ENCODE results near the gene KRT33A. TPM values are rescaled to one million over a fixed set of nuclear protein-coding genes. Genes with fewer than 3 reads are reported as not detected.

The KRT33A gene
- total and polyA plus RNA-seq, 2 experiments from 2014 or later: not detected

DNA sequence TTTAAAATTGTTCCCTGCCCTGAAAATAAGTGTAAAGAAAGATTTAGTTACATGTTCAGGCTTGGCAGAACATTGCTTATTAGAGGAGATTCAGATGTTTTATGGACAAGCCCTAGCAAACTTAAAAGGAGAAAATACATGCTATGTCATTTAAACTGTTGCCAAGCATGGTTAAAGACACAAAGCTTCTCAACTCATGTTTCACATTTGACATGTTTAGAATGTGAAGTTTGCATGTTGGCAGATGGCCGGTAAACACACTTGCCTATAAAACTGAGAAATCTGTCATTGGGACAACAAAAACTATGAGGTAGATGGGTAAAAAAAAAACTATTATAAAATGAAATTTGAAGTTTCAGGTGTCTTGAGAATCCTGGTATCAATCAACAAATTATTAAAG, 53.8 kb downstream of the KRT33A start (continued):
- TF ChIP-seq, protein P1, sequence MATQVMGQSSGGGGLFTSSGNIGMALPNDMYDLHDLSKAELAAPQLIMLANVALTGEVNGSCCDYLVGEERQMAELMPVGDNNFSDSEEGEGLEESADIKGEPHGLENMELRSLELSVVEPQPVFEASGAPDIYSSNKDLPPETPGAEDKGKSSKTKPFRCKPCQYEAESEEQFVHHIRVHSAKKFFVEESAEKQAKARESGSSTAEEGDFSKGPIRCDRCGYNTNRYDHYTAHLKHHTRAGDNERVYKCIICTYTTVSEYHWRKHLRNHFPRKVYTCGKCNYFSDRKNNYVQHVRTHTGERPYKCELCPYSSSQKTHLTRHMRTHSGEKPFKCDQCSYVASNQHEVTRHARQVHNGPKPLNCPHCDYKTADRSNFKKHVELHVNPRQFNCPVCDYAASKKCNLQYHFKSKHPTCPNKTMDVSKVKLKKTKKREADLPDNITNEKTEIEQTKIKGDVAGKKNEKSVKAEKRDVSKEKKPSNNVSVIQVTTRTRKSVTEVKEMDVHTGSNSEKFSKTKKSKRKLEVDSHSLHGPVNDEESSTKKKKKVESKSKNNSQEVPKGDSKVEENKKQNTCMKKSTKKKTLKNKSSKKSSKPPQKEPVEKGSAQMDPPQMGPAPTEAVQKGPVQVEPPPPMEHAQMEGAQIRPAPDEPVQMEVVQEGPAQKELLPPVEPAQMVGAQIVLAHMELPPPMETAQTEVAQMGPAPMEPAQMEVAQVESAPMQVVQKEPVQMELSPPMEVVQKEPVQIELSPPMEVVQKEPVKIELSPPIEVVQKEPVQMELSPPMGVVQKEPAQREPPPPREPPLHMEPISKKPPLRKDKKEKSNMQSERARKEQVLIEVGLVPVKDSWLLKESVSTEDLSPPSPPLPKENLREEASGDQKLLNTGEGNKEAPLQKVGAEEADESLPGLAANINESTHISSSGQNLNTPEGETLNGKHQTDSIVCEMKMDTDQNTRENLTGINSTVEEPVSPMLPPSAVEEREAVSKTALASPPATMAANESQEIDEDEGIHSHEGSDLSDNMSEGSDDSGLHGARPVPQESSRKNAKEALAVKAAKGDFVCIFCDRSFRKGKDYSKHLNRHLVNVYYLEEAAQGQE (IDR thresholded peaks at IDR 0.05; ENCODE audit: unreplicated experiment): no peak
- TF ChIP-seq, protein P2, sequence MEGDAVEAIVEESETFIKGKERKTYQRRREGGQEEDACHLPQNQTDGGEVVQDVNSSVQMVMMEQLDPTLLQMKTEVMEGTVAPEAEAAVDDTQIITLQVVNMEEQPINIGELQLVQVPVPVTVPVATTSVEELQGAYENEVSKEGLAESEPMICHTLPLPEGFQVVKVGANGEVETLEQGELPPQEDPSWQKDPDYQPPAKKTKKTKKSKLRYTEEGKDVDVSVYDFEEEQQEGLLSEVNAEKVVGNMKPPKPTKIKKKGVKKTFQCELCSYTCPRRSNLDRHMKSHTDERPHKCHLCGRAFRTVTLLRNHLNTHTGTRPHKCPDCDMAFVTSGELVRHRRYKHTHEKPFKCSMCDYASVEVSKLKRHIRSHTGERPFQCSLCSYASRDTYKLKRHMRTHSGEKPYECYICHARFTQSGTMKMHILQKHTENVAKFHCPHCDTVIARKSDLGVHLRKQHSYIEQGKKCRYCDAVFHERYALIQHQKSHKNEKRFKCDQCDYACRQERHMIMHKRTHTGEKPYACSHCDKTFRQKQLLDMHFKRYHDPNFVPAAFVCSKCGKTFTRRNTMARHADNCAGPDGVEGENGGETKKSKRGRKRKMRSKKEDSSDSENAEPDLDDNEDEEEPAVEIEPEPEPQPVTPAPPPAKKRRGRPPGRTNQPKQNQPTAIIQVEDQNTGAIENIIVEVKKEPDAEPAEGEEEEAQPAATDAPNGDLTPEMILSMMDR (conservative IDR thresholded peaks at IDR 0.05; ENCODE audit: low read depth in 2 of 2): no peak
- no peak for TF ChIP-seq JUNB (IDR thresholded peaks at IDR 0.05; ENCODE audit: unreplicated experiment)
- no peak for TF ChIP-seq CREB1 (CRISPR knock-in tag; IDR thresholded peaks at IDR 0.05; ENCODE audit: low read depth)
- TF ChIP-seq, protein P3, sequence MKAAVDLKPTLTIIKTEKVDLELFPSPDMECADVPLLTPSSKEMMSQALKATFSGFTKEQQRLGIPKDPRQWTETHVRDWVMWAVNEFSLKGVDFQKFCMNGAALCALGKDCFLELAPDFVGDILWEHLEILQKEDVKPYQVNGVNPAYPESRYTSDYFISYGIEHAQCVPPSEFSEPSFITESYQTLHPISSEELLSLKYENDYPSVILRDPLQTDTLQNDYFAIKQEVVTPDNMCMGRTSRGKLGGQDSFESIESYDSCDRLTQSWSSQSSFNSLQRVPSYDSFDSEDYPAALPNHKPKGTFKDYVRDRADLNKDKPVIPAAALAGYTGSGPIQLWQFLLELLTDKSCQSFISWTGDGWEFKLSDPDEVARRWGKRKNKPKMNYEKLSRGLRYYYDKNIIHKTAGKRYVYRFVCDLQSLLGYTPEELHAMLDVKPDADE (IDR thresholded peaks at IDR 0.05): no peak
- no peak for TF ChIP-seq STAT1 (IDR thresholded peaks at IDR 0.05; ENCODE audit: unreplicated experiment)

Other genes with a start within 250 kb of the KRT33A start
Only the 30 nearest of the 34 such genes appear.
- not detected in 2 replicates for gene KRTAP4-12, start 226.6 kb downstream of the KRT33A start, total RNA-seq (2014; rRNA removed; shearing (Covaris generic))
- not detected in 2 replicates for gene KRTAP4-12, start 226.6 kb downstream of the KRT33A start, polyA plus RNA-seq (2016; fragmentation: Nextera tagmentation; extraction: Ambion mirVana)
- gene KRTAP4-6, start 210.3 kb downstream of the KRT33A start, total RNA-seq (2014; rRNA removed; shearing (Covaris generic)): not detected in 2 replicates
- not detected in 2 replicates for gene KRTAP4-6, start 210.3 kb downstream of the KRT33A start, polyA plus RNA-seq (2016; fragmentation: Nextera tagmentation; extraction: Ambion mirVana)
- not detected in 2 replicates for gene KRTAP4-5, start 201.0 kb downstream of the KRT33A start, total RNA-seq (2014; rRNA removed; shearing (Covaris generic))
- not detected in 2 replicates for gene KRTAP4-5, start 201.0 kb downstream of the KRT33A start, polyA plus RNA-seq (2016; fragmentation: Nextera tagmentation; extraction: Ambion mirVana)
- not detected in 2 replicates for gene KRTAP4-4, start 190.1 kb downstream of the KRT33A start, total RNA-seq (2014; rRNA removed; shearing (Covaris generic))
- gene KRTAP4-4, start 190.1 kb downstream of the KRT33A start, polyA plus RNA-seq (2016; fragmentation: Nextera tagmentation; extraction: Ambion mirVana): not detected in 2 replicates
- gene KRTAP4-3, start 182.6 kb downstream of the KRT33A start, total RNA-seq (2014; rRNA removed; shearing (Covaris generic)): not detected in 2 replicates
- gene KRTAP4-3, start 182.6 kb downstream of the KRT33A start, polyA plus RNA-seq (2016; fragmentation: Nextera tagmentation; extraction: Ambion mirVana): not detected in 2 replicates
- gene KRTAP4-2, start 172.6 kb downstream of the KRT33A start, total RNA-seq (2014; rRNA removed; shearing (Covaris generic)): not detected in 2 replicates
- not detected in 2 replicates for gene KRTAP4-2, start 172.6 kb downstream of the KRT33A start, polyA plus RNA-seq (2016; fragmentation: Nextera tagmentation; extraction: Ambion mirVana)
- gene KRTAP4-1, start 165.9 kb downstream of the KRT33A start, total RNA-seq (2014; rRNA removed; shearing (Covaris generic)): not detected in 2 replicates
- gene KRTAP4-1, start 165.9 kb downstream of the KRT33A start, polyA plus RNA-seq (2016; fragmentation: Nextera tagmentation; extraction: Ambion mirVana): not detected in 2 replicates
- gene KRTAP9-1, start 160.9 kb downstream of the KRT33A start, total RNA-seq (2014; rRNA removed; shearing (Covaris generic)): not detected in 2 replicates
- gene KRTAP9-1, start 160.9 kb downstream of the KRT33A start, polyA plus RNA-seq (2016; fragmentation: Nextera tagmentation; extraction: Ambion mirVana): not detected in 2 replicates
- not detected in 2 replicates for gene KRTAP9-2, start 124.2 kb downstream of the KRT33A start, total RNA-seq (2014; rRNA removed; shearing (Covaris generic))
- not detected in 2 replicates for gene KRTAP9-2, start 124.2 kb downstream of the KRT33A start, polyA plus RNA-seq (2016; fragmentation: Nextera tagmentation; extraction: Ambion mirVana)
- gene KRTAP9-3, start 118.4 kb downstream of the KRT33A start, total RNA-seq (2014; rRNA removed; shearing (Covaris generic)): not detected in 2 replicates
- not detected in 2 replicates for gene KRTAP9-3, start 118.4 kb downstream of the KRT33A start, polyA plus RNA-seq (2016; fragmentation: Nextera tagmentation; extraction: Ambion mirVana)
- not detected in 2 replicates for gene KRTAP9-8, start 112.8 kb downstream of the KRT33A start, total RNA-seq (2014; rRNA removed; shearing (Covaris generic))
- gene KRTAP9-8, start 112.8 kb downstream of the KRT33A start, polyA plus RNA-seq (2016; fragmentation: Nextera tagmentation; extraction: Ambion mirVana): not detected in 2 replicates
- not detected in 2 replicates for gene KRTAP9-4, start 101.1 kb downstream of the KRT33A start, total RNA-seq (2014; rRNA removed; shearing (Covaris generic))
- not detected in 2 replicates for gene KRTAP9-4, start 101.1 kb downstream of the KRT33A start, polyA plus RNA-seq (2016; fragmentation: Nextera tagmentation; extraction: Ambion mirVana)
- gene KRTAP9-9, start 95.4 kb downstream of the KRT33A start, total RNA-seq (2014; rRNA removed; shearing (Covaris generic)): not detected in 2 replicates
- gene KRTAP9-9, start 95.4 kb downstream of the KRT33A start, polyA plus RNA-seq (2016; fragmentation: Nextera tagmentation; extraction: Ambion mirVana): not detected in 2 replicates
- not detected in 2 replicates for gene KRTAP9-6, start 85.5 kb downstream of the KRT33A start, total RNA-seq (2014; rRNA removed; shearing (Covaris generic))
- not detected in 2 replicates for gene KRTAP9-6, start 85.5 kb downstream of the KRT33A start, polyA plus RNA-seq (2016; fragmentation: Nextera tagmentation; extraction: Ambion mirVana)
- not detected in 2 replicates for gene KRTAP9-7, start 75.1 kb downstream of the KRT33A start, total RNA-seq (2014; rRNA removed; shearing (Covaris generic))
- gene KRTAP9-7, start 75.1 kb downstream of the KRT33A start, polyA plus RNA-seq (2016; fragmentation: Nextera tagmentation; extraction: Ambion mirVana): not detected in 2 replicates
- gene KRTAP29-1, start 48.0 kb downstream of the KRT33A start, total RNA-seq (2014; rRNA removed; shearing (Covaris generic)): not detected in 2 replicates
- not detected in 2 replicates for gene KRTAP29-1, start 48.0 kb downstream of the KRT33A start, polyA plus RNA-seq (2016; fragmentation: Nextera tagmentation; extraction: Ambion mirVana)
- not detected in 2 replicates for gene KRTAP16-1, start 41.5 kb downstream of the KRT33A start, total RNA-seq (2014; rRNA removed; shearing (Covaris generic))
- gene KRTAP16-1, start 41.5 kb downstream of the KRT33A start, polyA plus RNA-seq (2016; fragmentation: Nextera tagmentation; extraction: Ambion mirVana): not detected in 2 replicates
- gene KRTAP17-1, start 35.1 kb downstream of the KRT33A start, total RNA-seq (2014; rRNA removed; shearing (Covaris generic)): not detected in 2 replicates
- gene KRTAP17-1, start 35.1 kb downstream of the KRT33A start, polyA plus RNA-seq (2016; fragmentation: Nextera tagmentation; extraction: Ambion mirVana): not detected in 2 replicates
- gene KRT33B, start 19.0 kb upstream of the KRT33A start, total RNA-seq (2014; rRNA removed; shearing (Covaris generic)): not detected in 2 replicates
- gene KRT33B, start 19.0 kb upstream of the KRT33A start, polyA plus RNA-seq (2016; fragmentation: Nextera tagmentation; extraction: Ambion mirVana): not detected in 2 replicates
- gene KRT34, start 31.5 kb upstream of the KRT33A start, total RNA-seq (2014; rRNA removed; shearing (Covaris generic)): not detected in 2 replicates
- not detected in 2 replicates for gene KRT34, start 31.5 kb upstream of the KRT33A start, polyA plus RNA-seq (2016; fragmentation: Nextera tagmentation; extraction: Ambion mirVana)
- not detected in 2 replicates for gene KRT31, start 46.8 kb upstream of the KRT33A start, total RNA-seq (2014; rRNA removed; shearing (Covaris generic))
- not detected in 2 replicates for gene KRT31, start 46.8 kb upstream of the KRT33A start, polyA plus RNA-seq (2016; fragmentation: Nextera tagmentation; extraction: Ambion mirVana)
- not detected in 2 replicates for gene KRT37, start 73.8 kb upstream of the KRT33A start, total RNA-seq (2014; rRNA removed; shearing (Covaris generic))
- gene KRT37, start 73.8 kb upstream of the KRT33A start, polyA plus RNA-seq (2016; fragmentation: Nextera tagmentation; extraction: Ambion mirVana): not detected in 2 replicates
- gene KRT38, start 90.2 kb upstream of the KRT33A start, total RNA-seq (2014; rRNA removed; shearing (Covaris generic)): not detected in 2 replicates
- gene KRT38, start 90.2 kb upstream of the KRT33A start, polyA plus RNA-seq (2016; fragmentation: Nextera tagmentation; extraction: Ambion mirVana): not detected in 2 replicates
- not detected in 2 replicates for gene KRT32, start 116.6 kb upstream of the KRT33A start, total RNA-seq (2014; rRNA removed; shearing (Covaris generic))
- not detected in 2 replicates for gene KRT32, start 116.6 kb upstream of the KRT33A start, polyA plus RNA-seq (2016; fragmentation: Nextera tagmentation; extraction: Ambion mirVana)
- not detected in 2 replicates for gene KRT35, start 130.3 kb upstream of the KRT33A start, total RNA-seq (2014; rRNA removed; shearing (Covaris generic))
- gene KRT35, start 130.3 kb upstream of the KRT33A start, polyA plus RNA-seq (2016; fragmentation: Nextera tagmentation; extraction: Ambion mirVana): not detected in 2 replicates
- gene KRT36, start 139.1 kb upstream of the KRT33A start, total RNA-seq (2014; rRNA removed; shearing (Covaris generic)): not detected in 2 replicates
- gene KRT36, start 139.1 kb upstream of the KRT33A start, polyA plus RNA-seq (2016; fragmentation: Nextera tagmentation; extraction: Ambion mirVana): not detected in 2 replicates
- gene KRT13, start 154.8 kb upstream of the KRT33A start, total RNA-seq (2014; rRNA removed; shearing (Covaris generic)): not detected in 2 replicates
- gene KRT13, start 154.8 kb upstream of the KRT33A start, polyA plus RNA-seq (2016; fragmentation: Nextera tagmentation; extraction: Ambion mirVana): not detected in 2 replicates
- 0.03 and 1.2 TPM in 2 replicates for gene KRT15, start 168.1 kb upstream of the KRT33A start, total RNA-seq (2014; rRNA removed; shearing (Covaris generic))
- not detected in 2 replicates for gene KRT15, start 168.1 kb upstream of the KRT33A start, polyA plus RNA-seq (2016; fragmentation: Nextera tagmentation; extraction: Ambion mirVana)
- gene KRT19, start 177.5 kb upstream of the KRT33A start, total RNA-seq (2014; rRNA removed; shearing (Covaris generic)): 109 and 134 TPM in 2 replicates
- 105 and 112 TPM in 2 replicates for gene KRT19, start 177.5 kb upstream of the KRT33A start, polyA plus RNA-seq (2016; fragmentation: Nextera tagmentation; extraction: Ambion mirVana)
- gene KRT9, start 221.2 kb upstream of the KRT33A start, total RNA-seq (2014; rRNA removed; shearing (Covaris generic)): not detected in 2 replicates
- not detected in 2 replicates for gene KRT9, start 221.2 kb upstream of the KRT33A start, polyA plus RNA-seq (2016; fragmentation: Nextera tagmentation; extraction: Ambion mirVana)

All from GM23338 (cell line).